IMR-90 (cell line): Measurements from ENCODE around the gene CFAP97D1. TPM values are rescaled to one million over a fixed set of nuclear protein-coding genes. Genes with fewer than 3 reads are reported as not detected.

Experiments
- ATAC-seq: fragments of 200-7000 bp; cut with Tn5 transposase; 2 replicates; pipeline ENCODE4 v1.9.1; 2020; ENCODE audit warnings: low read depth, mild to moderate bottlenecking, moderate library complexity
- BruUV-seq: library from RNA; stranded (reverse); fragments of 400-500 nt; replicated peaks from 2 replicates; lab custom pipeline; 2021; lab: Mats Ljungman, UMichigan
- CTCF ChIA-PET: fragments of 300-600 bp; formaldehyde crosslinking; extraction: SDS; loops from one replicate; lab custom pipeline; 2021; ENCODE audit warnings: antibody characterized with exemption; lab: Yijun Ruan, JAX
- POLR2A ChIA-PET: fragments of 300-600 bp; sonication (Branson Sonifier 250); formaldehyde crosslinking; loops from one replicate; lab custom pipeline; 2022; ENCODE audit warnings: antibody characterized with exemption; ENCODE audit not compliant: unreplicated experiment; lab: Charles Lee
- DNase-seq: peaks from one replicate; pipeline ENCODE4 v3.0.0; 2013
- H2AFZ ChIP-seq: replicated peaks from 2 replicates; pipeline ENCODE3; 2013; ENCODE audit warnings: low read length, mild to moderate bottlenecking; ENCODE audit not compliant: poor library complexity
- H2AK5ac ChIP-seq: 2 replicates; pipeline ENCODE4 v1.6.1; 2013; ENCODE audit warnings: low read depth, low read length, inconsistent platforms
- H2AK9ac ChIP-seq: replicated peaks from 2 replicates; pipeline ENCODE3; 2013; ENCODE audit warnings: mild to moderate bottlenecking, low read depth, low read length, moderate library complexity; ENCODE audit not compliant: poor library complexity
- H2BK120ac ChIP-seq: 2 replicates; pipeline ENCODE4 v1.6.1; 2013; ENCODE audit warnings: low read depth, low read length, inconsistent platforms
- H2BK15ac ChIP-seq: 3 replicates; pipeline ENCODE4 v1.6.1; 2013; ENCODE audit warnings: low read depth, low read length, inconsistent platforms
- H2BK20ac ChIP-seq: 2 replicates; pipeline ENCODE4 v1.6.1; 2013; ENCODE audit warnings: low read depth, mild to moderate bottlenecking, inconsistent platforms, low read length, moderate library complexity
- H2BK5ac ChIP-seq: 2 replicates; pipeline ENCODE4 v1.6.1; 2013; ENCODE audit warnings: mild to moderate bottlenecking, low read depth, low read length, inconsistent platforms; ENCODE audit not compliant: poor library complexity, severe bottlenecking
- H3K14ac ChIP-seq: replicated peaks from 2 replicates; pipeline ENCODE4 v1.6.1; 2013; ENCODE audit warnings: low read depth, low read length, inconsistent platforms
- H3K18ac ChIP-seq: 2 replicates; pipeline ENCODE4 v1.6.1; 2013; ENCODE audit warnings: low read depth, low read length, control low read depth
- H3K23ac ChIP-seq: 2 replicates; pipeline ENCODE4 v1.6.1; 2013; ENCODE audit warnings: low read depth, low read length, inconsistent platforms
- H3K27ac ChIP-seq: 2 replicates; pipeline ENCODE4 v1.5.1; 2013; ENCODE audit warnings: mild to moderate bottlenecking, control low read depth, low read length; ENCODE audit not compliant: insufficient read depth
- H3K27me3 ChIP-seq: 2 replicates; pipeline ENCODE4 v1.6.1; 2013; ENCODE audit warnings: low read length; ENCODE audit not compliant: control insufficient read depth, insufficient read depth
- H3K36me3 ChIP-seq: 2 replicates; pipeline ENCODE4 v1.6.1; 2013; ENCODE audit warnings: low read length, mixed read lengths; ENCODE audit not compliant: control insufficient read depth, insufficient read depth
- H3K4ac ChIP-seq: 2 replicates; pipeline ENCODE4 v1.6.1; 2013; ENCODE audit warnings: low read depth, low read length, inconsistent platforms
- H3K4me1 ChIP-seq: 2 replicates; pipeline ENCODE4 v1.6.1; 2013; ENCODE audit warnings: low read length, mixed read lengths; ENCODE audit not compliant: control insufficient read depth, insufficient read depth
- H3K4me2 ChIP-seq: 2 replicates; pipeline ENCODE4 v1.6.1; 2013; ENCODE audit warnings: low read depth, mild to moderate bottlenecking, control low read depth, low read length, moderate library complexity
- H3K4me3 ChIP-seq: 2 replicates; pipeline ENCODE4 v1.5.1; 2013; ENCODE audit warnings: low read depth, mild to moderate bottlenecking, control low read depth, low read length, moderate library complexity; ENCODE audit not compliant: insufficient read depth
- H3K56ac ChIP-seq: 2 replicates; pipeline ENCODE4 v1.6.1; 2013; ENCODE audit warnings: low read length, inconsistent platforms; ENCODE audit not compliant: insufficient read depth; ENCODE audit errors: extremely low read depth
- H3K79me1 ChIP-seq, 2 experiments: 2 replicates each; pipeline ENCODE4 v1.6.1; 2013; ENCODE audit warnings: low read length in 2 of 2, inconsistent platforms in 1 of 2, low read depth in 1 of 2
- H3K9ac ChIP-seq: 2 replicates; pipeline ENCODE4 v1.6.1; 2013; ENCODE audit warnings: low read depth, low read length, control low read depth
- H3K9me1 ChIP-seq: 2 replicates; pipeline ENCODE4 v1.6.1; 2013; ENCODE audit warnings: low read length, inconsistent platforms; ENCODE audit not compliant: insufficient read depth
- H3K9me3 ChIP-seq: 2 replicates; pipeline ENCODE4 v1.6.1; 2013; ENCODE audit warnings: low read length; ENCODE audit not compliant: control insufficient read depth, insufficient read depth
- H4K20me1 ChIP-seq: 2 replicates; pipeline ENCODE4 v1.6.1; 2013; ENCODE audit warnings: low read length, inconsistent platforms; ENCODE audit not compliant: insufficient read depth
- H4K5ac ChIP-seq: 2 replicates; pipeline ENCODE4 v1.6.1; 2013; ENCODE audit warnings: mild to moderate bottlenecking, low read depth, low read length, control low read depth
- H4K8ac ChIP-seq, 2 experiments: 2 replicates each; pipeline ENCODE4 v1.6.1; 2013; ENCODE audit warnings: low read depth in 2 of 2, low read length in 2 of 2, control low read depth in 1 of 2, inconsistent platforms in 1 of 2
- H4K91ac ChIP-seq: 2 replicates; pipeline ENCODE4 v1.6.1; 2013; ENCODE audit warnings: low read depth, low read length, inconsistent platforms; ENCODE audit not compliant: insufficient read depth
- CTCF ChIP-seq: conservative IDR thresholded peaks from 2 replicates; pipeline ENCODE4 v1.5.1; 2012; ENCODE audit warnings: mild to moderate bottlenecking, low read depth, low read length, improper control_type of control experiment
- FOS ChIP-seq: fragments of 150-350 bp; IDR thresholded peaks from 2 replicates; pipeline ENCODE4 v1.6.1; 2016; ENCODE audit warnings: low read depth, low read length
- MAFK ChIP-seq: IDR thresholded peaks from 2 replicates; pipeline ENCODE4 v1.6.1; 2012; ENCODE audit warnings: low read depth, low read length, improper control_type of control experiment
- WGBS, 2 experiments: methylation state at CpG; one replicate each; pipeline versions ENCODE4 v1.1.5 to v1.1.7; 2013; ENCODE audit warnings: missing lambda C conversion rate in 2 of 2; ENCODE audit not compliant: insufficient read length in 1 of 2; ENCODE audit errors: extremely low coverage in 2 of 2; 5-methylcytosine and 5-hydroxymethylcytosine counted together
- dilution Hi-C: fragments of 300-500 bp; cut with HindIII; formaldehyde crosslinking; loops from one replicate; pipeline ENCODE4 v1.14.3; 2018; ENCODE audit warnings: low sequenced_read_pairs; ENCODE audit not compliant: unreplicated experiment
- in situ Hi-C: fragments of 300-500 bp; cut with MboI; formaldehyde crosslinking; loops from 3 replicates; pipeline ENCODE4 v1.14.3; 2019; ENCODE audit warnings: low sequenced_read_pairs, inconsistent platforms, mixed read lengths
- intact Hi-C: fragments of 100-400 bp; cut with micrococcal nuclease; formaldehyde crosslinking; loops from 2 replicates; pipeline ENCODE4 v1.10.0; 2022
- polyA plus RNA-seq, 3 experiments: library from polyadenylated mRNA; depleted of rRNA; stranded (reverse); fragments of >200 nt; gene quantifications; 2 replicates each; pipeline ENCODE4 v1.2.3, GENCODE V29; 2012; ENCODE audit warnings: low replicate concordance in 1 of 3
- total RNA-seq: library from RNA; depleted of rRNA; stranded (reverse); fragments of >200 nt; gene quantifications from 2 replicates; pipeline ENCODE4 v1.2.3, GENCODE V29; 2012
- TF ChIP-seq, protein P1 (sequence below): fragments of 150-350 bp; IDR thresholded peaks from 2 replicates; pipeline ENCODE4 v1.6.1; 2017; ENCODE audit warnings: mild to moderate bottlenecking, antibody characterized with exemption, low read length, low read depth

CFAP97D1 gene
- total and polyA plus RNA-seq, 2 of the 4 experiments (the other 2 are of a cell fraction) = under 0.01 TPM; not detected in 1

DNA sequence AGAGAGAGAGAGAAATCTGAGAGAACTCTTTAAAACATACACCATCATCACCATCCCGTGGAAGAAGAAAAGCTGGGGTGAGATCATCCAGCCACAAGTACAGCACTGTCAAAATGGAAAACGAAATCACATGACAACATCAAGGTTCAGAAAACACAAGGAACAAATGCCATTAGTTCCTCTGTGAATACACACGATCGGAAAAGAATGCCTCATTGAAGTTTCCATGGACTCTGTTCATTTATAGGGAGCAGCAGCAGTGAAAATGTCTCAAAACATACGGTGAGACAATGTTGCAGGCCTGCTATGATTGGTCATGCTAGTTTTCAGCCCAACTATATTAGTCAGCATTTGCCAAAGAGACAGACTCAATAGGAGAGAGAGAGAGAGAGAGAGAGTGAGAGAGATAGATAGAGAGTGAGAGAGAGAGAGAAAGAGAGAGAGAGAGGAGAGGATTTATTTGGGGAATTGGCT is 4.4 kb downstream of the CFAP97D1 start:
- intact Hi-C loops = loop anchor here (5.0 kb wide), 2 partner anchors 63 to 378 kb away; partner anchors contain the start of gene CD300LG
- Histone ChIP-seq H3K9me1 (peaks cover 7% of the 10 kb centered on the region), H2BK20ac (peak overlapping the region; percentile 71; the same call in 1 of the 2 replicates), H2BK120ac (peak overlapping the region; percentile 49; the same call in 1 of the 2 replicates), H3K56ac (no peak overlapping the region), H3K27me3 (no peaks in the 10 kb centered on the region), H3K18ac (no peak overlapping the region), H3K4me2 (peak overlapping the region; percentile 50; the same call in 1 of the 2 replicates), H4K20me1 (no peaks in the 10 kb centered on the region; the same call in 1 of the 2 replicates), H2AFZ (peak overlapping the region; percentile 8), H3K79me1 (no peaks in the 10 kb centered on the region), H3K36me3 (no peaks in the 10 kb centered on the region), H2AK9ac (no peak overlapping the region), H2AK5ac (no peak overlapping the region), H3K4me3 (no peak overlapping the region), H4K5ac (no peak overlapping the region), H4K8ac (peak overlapping the region in 1 of 2 experiments; percentile 49; a peak in 1 of 4 replicates), H3K9me3 (no peaks in the 10 kb centered on the region), H3K14ac (peak overlapping the region; percentile 66), H3K27ac (no peak overlapping the region), H2BK5ac (no peak overlapping the region), H4K91ac (no peak overlapping the region), H3K9ac (no peak overlapping the region), H3K23ac (peak overlapping the region; percentile 48; the same call in 1 of the 2 replicates), H2BK15ac (no peak overlapping the region), H3K4ac (peak overlapping the region; percentile 47; the same call in 1 of the 2 replicates), H3K4me1 (peaks cover 5% of the 10 kb centered on the region)
- peak; percentile 88 for ATAC-seq
- POLR2A ChIA-PET = no interaction called here
- TF ChIP-seq, protein P1, sequence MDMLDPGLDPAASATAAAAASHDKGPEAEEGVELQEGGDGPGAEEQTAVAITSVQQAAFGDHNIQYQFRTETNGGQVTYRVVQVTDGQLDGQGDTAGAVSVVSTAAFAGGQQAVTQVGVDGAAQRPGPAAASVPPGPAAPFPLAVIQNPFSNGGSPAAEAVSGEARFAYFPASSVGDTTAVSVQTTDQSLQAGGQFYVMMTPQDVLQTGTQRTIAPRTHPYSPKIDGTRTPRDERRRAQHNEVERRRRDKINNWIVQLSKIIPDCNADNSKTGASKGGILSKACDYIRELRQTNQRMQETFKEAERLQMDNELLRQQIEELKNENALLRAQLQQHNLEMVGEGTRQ = peak; percentile 28; the same call in 1 of the 2 replicates
- TF ChIP-seq FOS (no peak), MAFK (peak; percentile 61), CTCF (0 out of 2 replicates have a peak, but pooled peaks have one; percentile 12)
- no TSS peak for BruUV-seq
- CTCF ChIA-PET = no interaction called here
- WGBS, 2 experiments = 50% methylated on average over 2 of the region's 5 CpGs; no CpG with 5 or more reads in 1 of the 2 experiments
- peak; percentile 83 for DNase-seq
- in situ Hi-C loops = no loop called here
- dilution Hi-C loops = no loop called here
